ENCODE data around the gene GPR141. TPM values are rescaled to one million over a fixed set of nuclear protein-coding genes. Genes with fewer than 3 reads are reported as not detected.

The GPR141 gene
- total and polyA plus RNA-seq, 2 donors (not counting 3 experiments of a cell fraction or from before 2014, with no cell fraction given): not detected

GRCh38 chr7:37660614-37661013 is 23.0 kb upstream of the GPR141 start:
- H3K9ac ChIP-seq (replicated peaks; ENCODE audit: extremely low read depth, insufficient read depth, low read length): no peak overlapping the region
- DNase-seq (ENCODE audit: low read depth, low spot score) (no peak), FAIRE-seq (no peak)
- H4K20me1 ChIP-seq (replicated peaks; ENCODE audit: control insufficient read depth, extremely low read depth, insufficient read depth, low read length): no peaks in the 10 kb centered on the region
- H3K27ac ChIP-seq (ENCODE audit: insufficient read depth, low read depth, low read length): no peak overlapping the region
- dilution Hi-C loops (cut with MboI; ENCODE audit: extremely low pct_ligation_motif_present, low sequenced_read_pairs): no loop called here
- no peaks in the 10 kb centered on the region for H3K9me1 ChIP-seq (replicated peaks; ENCODE audit: control insufficient read depth, extremely low read depth, insufficient read depth, low read length)
- POLR2A ChIA-PET: no interaction called here
- no peaks in the 10 kb centered on the region for H3K27me3 ChIP-seq (ENCODE audit: control insufficient read depth in 2 of 2, insufficient read depth in 2 of 2, low read length in 2 of 2)
- H2AFZ ChIP-seq (ENCODE audit: low read depth, low read length): no peak overlapping the region
- no peak for TF ChIP-seq EZH2 (IDR thresholded peaks at IDR 0.05; ENCODE audit: borderline replicate concordance, low read depth, low read length, severe bottlenecking)
- no peak for TF ChIP-seq MAX (IDR thresholded peaks at IDR 0.05; ENCODE audit: insufficient read depth, insufficient read length)
- TF ChIP-seq JUN (IDR thresholded peaks at IDR 0.05; ENCODE audit: borderline replicate concordance, insufficient read depth, insufficient read length, low read depth): no peak
- H3K36me3 ChIP-seq (ENCODE audit: control insufficient read depth in 2 of 2, extremely low read depth in 1 of 2, insufficient read depth in 2 of 2, low read length in 2 of 2): no peaks in the 10 kb centered on the region
- intact Hi-C loops (cut with micrococcal nuclease): no loop called here
- no peaks in the 10 kb centered on the region for H3K9me3 ChIP-seq (replicated peaks; ENCODE audit: control insufficient read depth, insufficient read depth, low read length)
- no peak overlapping the region for H3K4me3 ChIP-seq (replicated peaks in 1 of 3; ENCODE audit: insufficient read depth in 1 of 3, low read depth in 1 of 3, low read length in 3 of 3)
- no peaks in the 10 kb centered on the region for H3K79me2 ChIP-seq (ENCODE audit: control insufficient read depth, insufficient read depth, low read length)
- BruUV-seq (replicated peaks): no TSS peak
- no peak overlapping the region for H3K4me2 ChIP-seq (ENCODE audit: insufficient read depth, low read length)
- H3K4me1 ChIP-seq (ENCODE audit: control insufficient read depth, extremely low read depth, insufficient read depth, low read length): no peaks in the 10 kb centered on the region
- CTCF ChIA-PET: no interaction called here

GRCh38 chr7:37663693-37664092 is 19.9 kb upstream of the GPR141 start:
- Histone ChIP-seq H4K20me1 (replicated peaks; ENCODE audit: control insufficient read depth, extremely low read depth, insufficient read depth, low read length) (no peaks in the 10 kb centered on the region), H3K4me3 (replicated peaks in 1 of 3; ENCODE audit: insufficient read depth in 1 of 3, low read depth in 1 of 3, low read length in 3 of 3) (no peak overlapping the region), H3K79me2 (ENCODE audit: control insufficient read depth, insufficient read depth, low read length) (no peaks in the 10 kb centered on the region), H3K4me2 (ENCODE audit: insufficient read depth, low read length) (no peak overlapping the region), H3K4me1 (ENCODE audit: control insufficient read depth, extremely low read depth, insufficient read depth, low read length) (no peaks in the 10 kb centered on the region), H3K9me1 (replicated peaks; ENCODE audit: control insufficient read depth, extremely low read depth, insufficient read depth, low read length) (no peaks in the 10 kb centered on the region), H3K27ac (ENCODE audit: insufficient read depth, low read depth, low read length) (no peak overlapping the region), H3K27me3 (ENCODE audit: control insufficient read depth in 2 of 2, insufficient read depth in 2 of 2, low read length in 2 of 2) (no peaks in the 10 kb centered on the region), H3K36me3 (ENCODE audit: control insufficient read depth in 2 of 2, extremely low read depth in 1 of 2, insufficient read depth in 2 of 2, low read length in 2 of 2) (no peaks in the 10 kb centered on the region), H2AFZ (ENCODE audit: low read depth, low read length) (no peak overlapping the region), H3K9me3 (replicated peaks; ENCODE audit: control insufficient read depth, insufficient read depth, low read length) (no peaks in the 10 kb centered on the region), H3K9ac (replicated peaks; ENCODE audit: extremely low read depth, insufficient read depth, low read length) (no peak overlapping the region)
- FAIRE-seq (no peak), DNase-seq (ENCODE audit: low read depth, low spot score) (no peak)
- BruUV-seq (replicated peaks): no TSS peak
- ChIA-PET POLR2A (no interaction called here), CTCF (no interaction called here)
- TF ChIP-seq CTCF (IDR thresholded peaks at IDR 0.05; ENCODE audit: extremely low read depth in 1 of 2, insufficient read depth in 1 of 2, low read depth in 1 of 2, low read length in 2 of 2) (no peak), POLR2A (IDR thresholded peaks at IDR 0.05; ENCODE audit: low read depth, low read length) (no peak), FOS (IDR thresholded peaks at IDR 0.05; ENCODE audit: borderline replicate concordance, insufficient read depth, low read length) (no peak), GATA2 (IDR thresholded peaks at IDR 0.05; ENCODE audit: insufficient read depth, insufficient read length, low read depth, low read length) (no peak)
- intact Hi-C loops (cut with micrococcal nuclease): no loop called here
- dilution Hi-C loops (cut with MboI; ENCODE audit: extremely low pct_ligation_motif_present, low sequenced_read_pairs): no loop called here
